ENCODE data around the gene NISCH. TPM values are rescaled to one million over a fixed set of nuclear protein-coding genes. Genes with fewer than 3 reads are reported as not detected.

The NISCH gene
- total and polyA plus RNA-seq, 2 of the 8 experiments (the other 6 are each of a cell fraction or from before 2014, with no cell fraction given), result 71.2 to 71.9 TPM

DNA sequence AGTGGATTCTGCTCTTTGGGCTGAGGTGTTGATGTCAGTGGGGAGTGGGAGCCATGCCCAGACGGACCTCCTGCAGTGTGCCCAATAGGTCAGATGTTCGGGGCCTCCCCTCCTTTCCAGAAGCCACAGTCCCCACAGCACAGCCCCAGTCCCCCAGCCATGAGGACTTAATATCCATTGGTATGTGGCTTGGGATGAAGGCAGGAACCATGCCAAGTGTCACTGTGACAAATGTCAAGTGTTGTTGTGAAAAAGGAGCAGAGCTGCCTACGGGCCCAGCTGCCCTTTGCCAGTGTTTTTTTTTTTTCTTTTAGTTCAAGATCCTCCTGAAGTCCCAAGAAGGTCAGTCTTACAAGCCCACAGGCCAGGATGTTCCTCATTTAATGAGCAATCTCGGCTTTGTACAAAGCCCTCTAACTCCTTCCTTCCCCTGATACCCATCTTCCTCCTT, 22.7 kb upstream of the NISCH start:
- no peak for TF ChIP-seq POLR2A (IDR thresholded peaks at IDR 0.05; ENCODE audit: control extremely low read depth in 1 of 2, low read depth in 2 of 2, low read length in 2 of 2)
- TF ChIP-seq EGR1 (IDR thresholded peaks at IDR 0.05; ENCODE audit: borderline replicate concordance, low read depth, low read length), result no peak
- no peaks in the 10 kb centered on the region for H3K79me1 ChIP-seq (ENCODE audit: low read depth, low read length)
- no peak overlapping the region for H3K4ac ChIP-seq (replicated peaks; ENCODE audit: insufficient read length, low read depth, low read length)
- no peak overlapping the region for H4K8ac ChIP-seq (ENCODE audit: extremely low read depth, insufficient read depth, low read length)
- no peak for DNase-seq (ENCODE audit: low read depth in 1 of 2, low spot score in 2 of 2)
- no peak overlapping the region for H4K91ac ChIP-seq (replicated peaks; ENCODE audit: insufficient read length, low read length)
- 75% methylated on average over 4 of the region's 4 CpGs; no CpG with 5 or more reads in 1 of the 2 experiments for WGBS, 2 experiments (ENCODE audit: extremely low coverage in 1 of 2, insufficient coverage in 1 of 2, insufficient read length in 1 of 2, insufficient replicate concordance in 2 of 2, low coverage in 1 of 2, low lambda C conversion rate in 2 of 2, missing lambda C conversion rate in 1 of 2)
- no peak overlapping the region for H3K27ac ChIP-seq (ENCODE audit: low read depth, low read length)
- no peaks in the 10 kb centered on the region for H3K36me3 ChIP-seq (ENCODE audit: control insufficient read depth in 2 of 4, insufficient read depth in 4 of 4, low read length in 3 of 4)
- no peak overlapping the region for H2AFZ ChIP-seq (ENCODE audit: low read length)
- no peak overlapping the region for H3K23ac ChIP-seq (ENCODE audit: insufficient read length)
- no peak overlapping the region for H3K4me3 ChIP-seq (ENCODE audit: extremely low read depth in 1 of 4, insufficient read depth in 2 of 4, low read depth in 3 of 4, low read length in 4 of 4)
- no peak overlapping the region for H2BK5ac ChIP-seq (ENCODE audit: low read depth, low read length)
- no peak overlapping the region for H4K5ac ChIP-seq (ENCODE audit: insufficient read length, low read depth, low read length)
- POLR2A ChIA-PET (ENCODE audit: partially characterized antibody), result interaction anchor here (1.0 to 10.5 kb wide), 2 partner anchors 14 to 217 kb away, joined by 3 to 112 read pairs; partner anchors contain the start of gene SEMA3G
- no peak for FAIRE-seq
- no peak overlapping the region for H3K14ac ChIP-seq (ENCODE audit: insufficient read length)
- no peak overlapping the region; a peak in 1 of 7 replicates for H3K9ac ChIP-seq (replicated peaks in 1 of 4; ENCODE audit: extremely low read depth in 1 of 4, low read depth in 3 of 4, low read length in 3 of 4)
- CTCF ChIA-PET (ENCODE audit: partially characterized antibody), result interaction anchor here (1.8 to 3.8 kb wide), 3 partner anchors 12 to 44 kb away, joined by 9 to 22 read pairs (median 9); no protein-coding TSS in a partner anchor
- H3K4me2 ChIP-seq (ENCODE audit: insufficient read depth in 1 of 2, low read depth in 2 of 2, low read length in 2 of 2), result no peak overlapping the region
- H4K20me1 ChIP-seq (replicated peaks in 1 of 2; ENCODE audit: control insufficient read depth in 1 of 2, insufficient read depth in 2 of 2, low read length in 2 of 2), result no peaks in the 10 kb centered on the region
- H2BK12ac ChIP-seq (ENCODE audit: low read depth, low read length), result no peak overlapping the region
- H3K23me2 ChIP-seq (ENCODE audit: low read depth, low read length), result no peaks in the 10 kb centered on the region
- no peaks in the 10 kb centered on the region for H3K27me3 ChIP-seq (replicated peaks in 1 of 4; ENCODE audit: control insufficient read depth in 3 of 4, extremely low read depth in 1 of 4, insufficient read depth in 3 of 4, low read length in 3 of 4)
- no peak overlapping the region for H2BK120ac ChIP-seq (replicated peaks; ENCODE audit: low read depth, low read length)
- H3K4me1 ChIP-seq (replicated peaks in 1 of 4; ENCODE audit: control insufficient read depth in 3 of 4, insufficient read depth in 4 of 4, low read length in 3 of 4), result peaks cover 0 to 2% (median 0%) of the 10 kb centered on the region in 4 experiments; a peak in 1 of 7 replicates
- H2AK5ac ChIP-seq (ENCODE audit: low read depth, low read length), result no peak overlapping the region
- H3K79me2 ChIP-seq (ENCODE audit: control insufficient read depth in 1 of 2, insufficient read depth in 2 of 2, low read length in 2 of 2), result no peaks in the 10 kb centered on the region
- H2BK15ac ChIP-seq (ENCODE audit: low read length), result no peak overlapping the region
- H2BK20ac ChIP-seq (ENCODE audit: low read length), result no peak overlapping the region
- H3K9me3 ChIP-seq (ENCODE audit: insufficient read depth in 2 of 2, low read depth in 1 of 2, low read length in 1 of 2), result no peaks in the 10 kb centered on the region
- H3K56ac ChIP-seq (replicated peaks; ENCODE audit: insufficient read length, low read depth, low read length), result no peak overlapping the region
- H3K18ac ChIP-seq (ENCODE audit: extremely low read depth, low read length), result no peak overlapping the region

Data from H1 (cell line).